22Rv1 (cell line): Measurements from ENCODE around the gene SLIT3.

Experiments
- CTCF ChIP-seq: fragments of 450-650 bp; IDR thresholded peaks from 2 replicates; pipeline ENCODE4 v1.5.1; 2017; ENCODE audit warnings: mild to moderate bottlenecking
- ZFX ChIP-seq: fragments of 450-650 bp; IDR thresholded peaks from 2 replicates; pipeline ENCODE4 v1.6.1; 2017; ENCODE audit warnings: antibody characterized with exemption, borderline replicate concordance

GRCh38 chr5:168837852-168838251 lies 463.1 kb downstream of the SLIT3 start:
- TF ChIP-seq CTCF (no peak), ZFX (no peak)
